Medulla oblongata (tissue), 1 donor: ENCODE results near the gene VWA3A.
"Not testable (repeated sequence)": the region's sequence is repeated elsewhere in the genome, so short reads cannot be mapped to it uniquely, and the experiment has no call there.

Experiments
- DNase-seq: peaks from one replicate; pipeline ENCODE4 v3.0.0-alpha.2; 2015; ENCODE audit errors: extremely low spot score

Gene VWA3A

DNA sequence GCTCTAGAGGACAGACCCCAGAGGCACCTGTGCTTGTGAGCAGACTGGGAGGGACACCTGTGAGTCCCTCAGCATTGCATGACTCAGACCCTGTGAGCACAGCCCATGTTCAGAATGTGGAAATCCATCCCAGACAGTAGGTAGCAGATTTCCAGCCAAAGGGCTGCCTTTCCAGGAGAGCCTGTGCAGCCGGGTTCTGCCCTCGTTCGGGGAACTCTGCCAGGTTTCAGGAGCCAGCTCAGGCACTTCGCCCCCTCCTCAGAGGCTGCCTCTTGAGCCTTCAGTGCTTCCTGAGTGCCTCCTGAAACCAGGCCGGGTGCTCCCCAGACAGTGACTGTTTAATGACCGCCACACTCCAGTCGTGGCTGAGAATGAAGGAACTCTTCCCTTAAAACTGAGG, 46.7 kb downstream of the VWA3A start:
- no peak for DNase-seq

DNA sequence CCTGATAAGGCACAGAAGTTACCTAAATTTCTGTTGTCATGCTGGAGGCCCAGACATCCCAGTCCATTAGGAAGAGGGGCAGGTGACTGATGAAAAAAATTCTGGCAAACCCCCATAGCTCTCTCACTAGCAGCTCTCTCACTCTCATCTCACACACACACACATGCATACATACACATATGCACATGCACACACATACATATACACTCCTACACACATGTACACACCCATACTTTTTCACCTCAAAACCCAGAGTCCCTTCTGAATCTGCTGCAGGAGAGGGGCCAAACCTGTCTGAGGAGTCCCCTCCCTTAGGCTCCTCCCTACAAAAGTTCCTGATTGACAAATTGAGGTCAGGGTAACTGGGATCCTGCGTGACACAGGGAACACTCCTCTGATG, 47.4 kb downstream of the VWA3A start:
- DNase-seq, result no peak

DNA sequence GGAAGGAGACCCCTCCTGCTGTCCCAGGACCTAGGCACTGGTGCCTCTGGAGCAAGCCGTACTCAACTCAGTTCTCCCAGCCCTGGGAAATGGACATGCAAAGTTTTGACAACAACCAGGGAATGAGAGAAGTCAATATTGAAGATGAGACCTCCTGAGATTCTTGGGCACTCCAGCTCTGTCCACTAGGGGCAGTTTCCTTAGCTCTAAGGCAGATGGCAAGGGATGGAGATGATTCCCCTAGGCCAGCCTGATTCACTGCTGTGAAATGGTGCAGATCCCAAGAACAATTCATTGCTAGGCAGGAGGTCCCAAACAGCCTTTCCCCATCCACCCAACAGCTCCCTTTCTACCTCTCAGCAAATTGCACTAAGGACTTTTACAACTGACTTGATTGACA, 49.4 kb downstream of the VWA3A start:
- DNase-seq, result no peak

DNA sequence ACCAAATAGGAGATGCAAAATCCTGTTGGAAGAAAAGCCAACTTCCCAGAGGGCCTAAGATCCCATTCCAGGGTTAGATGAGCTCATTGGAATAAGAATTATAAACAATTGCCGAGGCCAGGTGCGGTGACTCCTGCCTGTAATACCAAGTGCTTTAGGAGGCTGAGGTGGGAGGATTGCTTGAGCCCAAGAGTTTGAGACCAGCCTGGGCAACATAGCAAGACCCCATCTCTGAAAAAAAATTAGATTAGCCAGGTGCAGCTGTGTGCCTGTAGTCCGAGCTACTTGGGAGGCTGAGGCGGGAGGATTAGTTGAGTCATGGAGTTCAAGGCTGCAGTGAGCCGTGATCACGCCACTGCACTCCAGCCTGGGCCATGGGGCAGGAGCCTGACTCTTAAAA, 52.2 kb downstream of the VWA3A start:
- DNase-seq, result no peak

DNA sequence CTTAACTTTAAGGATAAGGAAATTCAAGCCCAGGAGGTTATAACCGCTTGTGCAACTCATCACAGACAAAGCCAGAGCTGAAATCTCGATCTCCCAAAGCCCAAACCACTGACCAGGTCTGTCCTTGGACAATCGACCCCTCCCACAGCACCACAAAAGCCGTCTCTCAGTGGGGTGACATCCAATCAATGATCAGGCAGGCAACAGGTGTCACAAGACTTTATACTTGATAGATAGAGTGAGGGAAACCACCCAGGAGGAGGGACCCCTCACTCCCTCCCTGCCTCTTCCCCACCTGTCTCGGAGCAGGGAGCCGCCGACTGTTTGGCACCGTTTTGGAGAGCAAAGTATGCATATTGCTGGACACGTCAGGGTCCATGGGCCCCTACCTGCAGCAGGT, 55.5 kb downstream of the VWA3A start:
- no peak for DNase-seq

DNA sequence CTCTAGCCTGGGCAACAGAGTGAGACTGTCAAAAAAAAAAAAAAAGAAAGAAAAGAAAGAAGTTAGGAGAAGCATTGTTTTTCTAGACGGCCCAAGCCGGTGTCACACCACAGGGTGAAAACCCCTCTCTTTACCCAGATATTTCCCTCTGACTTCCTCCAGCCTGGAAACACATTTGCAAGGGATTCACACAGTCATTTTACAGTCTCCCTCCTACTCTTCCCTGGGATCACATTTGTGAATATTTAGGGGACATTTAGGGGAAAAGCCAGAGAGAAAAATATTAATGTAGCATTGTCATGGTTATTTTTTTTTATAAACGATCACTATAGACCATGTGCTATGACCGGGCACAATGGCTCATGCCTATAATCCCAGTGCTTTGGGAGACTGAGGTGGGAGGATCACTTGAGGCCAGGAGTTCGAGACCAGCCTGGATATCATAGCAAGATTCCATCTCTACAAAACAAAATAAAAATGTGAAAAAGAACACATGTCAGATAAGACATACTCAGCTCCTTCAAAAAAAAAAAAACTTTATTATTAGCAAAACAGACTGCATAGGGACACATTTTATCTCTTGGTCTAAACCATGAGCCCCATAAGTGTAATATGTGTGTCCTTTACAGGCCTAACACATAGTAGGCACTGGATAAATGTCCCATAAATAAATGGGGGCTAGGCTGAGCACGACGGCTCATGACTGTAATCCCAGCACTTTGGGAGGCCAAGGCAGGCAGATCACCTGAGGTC, 59.1 kb downstream of the VWA3A start:
- no peak for DNase-seq

DNA sequence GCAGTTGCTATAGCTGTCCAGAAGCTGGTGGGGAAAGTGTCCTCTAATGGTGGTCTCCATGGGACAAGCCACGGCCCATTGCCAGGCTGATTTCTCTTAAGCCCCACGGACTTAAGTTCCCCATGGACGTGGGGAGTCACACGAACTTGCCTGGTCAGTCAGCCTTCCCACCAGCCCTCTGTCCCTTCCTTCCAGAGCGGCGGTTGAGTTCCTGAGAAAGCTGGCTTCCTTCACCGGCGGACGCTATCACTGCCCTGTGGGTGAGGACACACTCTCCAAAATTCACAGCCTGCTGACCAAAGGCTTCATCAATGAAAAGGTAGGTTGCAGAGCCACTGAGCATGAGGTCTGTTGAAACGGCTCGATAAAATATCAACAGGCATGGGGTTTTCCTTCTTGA, 60.0 kb downstream of the VWA3A start:
- DNase-seq, result no peak

DNA sequence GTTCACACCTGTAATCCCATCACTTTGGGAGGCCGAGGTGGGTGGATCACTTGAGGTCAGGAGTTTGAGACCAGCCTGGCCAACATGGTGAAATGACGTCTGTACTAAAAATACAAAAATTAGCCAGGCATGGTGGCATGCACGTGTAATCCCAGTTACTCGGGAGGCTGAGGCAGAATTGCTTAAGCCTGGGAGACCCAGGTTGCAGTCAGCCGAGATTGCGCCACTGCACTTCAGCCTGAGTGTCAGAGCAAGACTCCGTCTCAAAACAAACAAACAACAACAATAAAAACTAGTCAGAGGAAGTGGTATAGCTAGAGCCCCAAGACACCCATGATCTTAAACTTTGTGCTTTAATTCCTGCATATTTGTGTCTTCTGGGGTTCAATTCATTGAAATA, 60.7 kb downstream of the VWA3A start:
- DNase-seq, result not testable (repeated sequence)

DNA sequence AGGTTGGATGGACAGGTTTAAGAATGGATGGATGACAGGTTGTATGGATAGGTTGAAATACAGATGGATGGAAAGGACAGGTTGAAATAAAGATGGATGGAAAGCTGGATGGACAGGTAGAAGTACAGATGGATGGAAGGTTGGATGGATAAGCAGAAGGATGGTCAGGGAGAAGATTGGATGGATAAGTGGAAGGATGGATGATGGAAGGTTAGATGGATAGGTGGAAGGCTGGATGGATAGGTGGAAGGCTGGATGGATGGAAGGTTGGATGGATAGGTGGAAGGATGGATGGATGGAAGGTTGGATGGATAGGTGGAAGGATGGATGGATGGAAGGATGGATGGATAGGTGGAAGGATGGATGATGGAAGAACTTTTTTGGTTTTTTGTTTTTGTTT, 69.1 kb downstream of the VWA3A start:
- no peak for DNase-seq

DNA sequence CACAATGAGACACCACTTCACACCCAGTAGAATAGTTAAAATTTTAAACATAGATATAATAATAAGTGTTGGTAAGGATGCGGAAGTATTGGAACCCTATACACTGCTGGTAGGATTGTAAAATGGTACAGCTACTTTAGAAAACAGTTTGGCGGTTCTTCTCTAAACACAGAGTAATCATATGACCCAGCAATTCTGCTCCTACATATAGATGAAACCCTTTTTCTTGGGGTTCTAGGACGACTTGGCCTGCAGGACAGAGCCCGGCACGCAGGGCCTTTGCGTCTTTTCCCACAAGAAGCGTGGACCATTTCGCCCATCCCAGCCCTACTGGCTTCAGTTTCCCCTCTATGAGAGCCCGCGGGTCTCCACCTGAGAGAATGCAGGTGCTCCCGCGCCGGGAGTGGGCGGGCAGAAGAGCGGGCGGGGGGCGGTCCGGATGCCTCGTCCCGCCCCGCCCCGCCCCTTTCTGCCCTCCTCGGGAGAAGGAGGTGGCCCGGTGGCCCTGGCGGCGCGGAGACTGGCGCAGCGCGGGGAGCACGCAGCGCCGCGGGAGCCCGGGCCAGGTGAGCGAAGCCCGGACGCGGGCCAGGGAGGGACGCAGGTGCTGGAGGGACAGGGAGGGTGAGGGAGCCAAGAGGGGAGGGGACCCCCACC, 69.8 kb downstream of the VWA3A start, which contains the start of gene SDR42E2:
TSS of gene SDR42E2 (plus strand) at position 508 of the 657 bp plus-strand sequence. CDS start 3,077 bp downstream, outside the sequence.
- no peak for DNase-seq

DNA sequence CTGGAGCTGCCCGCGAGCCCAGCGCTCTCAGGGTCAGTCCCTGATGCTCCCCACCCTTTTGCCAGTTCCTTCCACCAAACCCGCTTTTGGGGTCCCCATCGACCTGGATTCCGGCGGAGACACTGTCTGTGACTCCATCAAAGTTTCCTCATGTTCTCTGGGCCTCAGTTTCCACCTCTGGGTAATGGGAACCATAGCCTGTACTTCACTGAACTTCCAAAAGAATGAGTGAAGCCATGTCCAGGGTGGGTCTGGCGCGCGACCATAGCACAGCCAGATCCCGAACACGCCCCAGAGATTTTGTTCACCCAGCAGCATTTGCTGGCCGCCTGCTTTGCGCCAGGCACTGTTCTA, 70.3 kb downstream of the VWA3A start:
- DNase-seq, result no peak

DNA sequence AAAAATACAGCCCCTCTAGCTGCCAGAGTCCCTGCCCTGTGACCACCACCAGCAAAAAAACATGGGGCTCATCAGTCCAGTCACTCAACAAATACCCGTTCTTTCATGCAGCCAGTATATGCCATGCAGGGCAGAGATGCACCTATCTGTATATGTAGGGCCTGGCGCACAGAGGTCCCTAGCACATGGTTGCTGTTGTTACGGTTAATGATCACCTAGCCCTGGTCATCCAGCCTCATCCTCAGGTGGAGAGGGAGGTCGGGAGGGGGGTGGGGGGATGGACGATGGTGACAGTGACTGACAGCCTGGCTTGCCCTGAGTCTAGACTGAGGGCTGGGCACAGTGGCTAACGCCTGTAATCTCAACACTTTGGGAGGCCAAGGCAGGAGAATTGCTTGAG, 71.5 kb downstream of the VWA3A start:
- no peak for DNase-seq

DNA sequence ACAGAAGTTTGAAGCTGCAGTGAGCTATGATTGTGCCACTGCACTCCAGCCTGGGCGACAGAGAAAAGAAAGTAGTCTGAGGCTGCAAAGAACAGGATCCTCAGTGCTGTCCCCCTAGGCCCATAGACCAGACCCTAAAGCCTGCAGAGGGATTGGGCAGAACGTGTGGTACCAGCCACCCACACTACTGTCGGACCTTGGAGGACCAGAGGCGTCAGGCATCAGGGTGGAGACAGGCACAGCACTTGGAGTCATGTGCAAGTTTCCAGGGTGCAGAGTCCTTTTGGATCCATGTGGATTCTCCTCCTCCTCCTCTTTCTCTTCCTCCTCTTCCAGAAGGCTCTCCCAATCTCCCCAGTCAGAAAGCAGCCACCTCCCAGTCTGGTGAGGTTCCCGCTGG, 72.1 kb downstream of the VWA3A start:
- DNase-seq, result no peak

DNA sequence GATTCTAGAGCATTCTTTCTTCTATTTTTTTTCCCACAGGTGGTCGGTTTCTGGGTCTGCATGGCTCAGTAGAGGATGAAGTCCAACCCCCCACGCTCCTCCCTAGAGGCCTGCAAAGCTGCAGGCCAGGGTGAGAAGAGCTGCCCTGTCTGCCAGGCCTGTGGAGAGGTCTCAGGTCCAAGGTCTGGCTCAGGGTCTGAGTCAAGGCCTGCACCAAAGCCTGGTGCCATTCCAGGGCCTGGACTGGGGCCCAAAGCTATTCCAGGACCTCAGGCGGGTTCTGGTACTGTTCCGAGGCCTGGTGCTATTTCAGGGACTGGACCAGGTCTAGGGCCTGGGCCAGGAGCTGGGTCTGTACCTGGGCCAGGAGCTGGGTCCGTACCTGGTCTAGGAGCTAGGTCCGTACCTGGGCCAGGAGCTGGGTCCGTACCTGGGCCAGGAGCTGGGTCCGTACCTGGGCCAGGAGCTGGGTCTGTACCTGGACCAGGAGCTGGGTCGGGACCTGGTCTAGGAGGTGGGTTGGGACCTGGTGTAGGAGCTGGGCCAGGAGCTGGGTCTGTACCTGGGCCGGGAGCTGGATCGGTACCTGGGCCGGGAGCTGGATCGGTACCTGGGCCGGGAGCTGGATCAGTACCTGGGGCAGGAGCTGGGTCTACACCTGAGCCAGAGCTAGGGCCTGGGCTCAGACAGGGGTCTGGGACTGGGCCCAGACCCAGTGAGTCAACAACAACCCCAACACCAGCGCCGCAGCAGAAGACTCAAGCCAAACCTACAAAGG, 73.4 kb downstream of the VWA3A start:
- no peak for DNase-seq

DNA sequence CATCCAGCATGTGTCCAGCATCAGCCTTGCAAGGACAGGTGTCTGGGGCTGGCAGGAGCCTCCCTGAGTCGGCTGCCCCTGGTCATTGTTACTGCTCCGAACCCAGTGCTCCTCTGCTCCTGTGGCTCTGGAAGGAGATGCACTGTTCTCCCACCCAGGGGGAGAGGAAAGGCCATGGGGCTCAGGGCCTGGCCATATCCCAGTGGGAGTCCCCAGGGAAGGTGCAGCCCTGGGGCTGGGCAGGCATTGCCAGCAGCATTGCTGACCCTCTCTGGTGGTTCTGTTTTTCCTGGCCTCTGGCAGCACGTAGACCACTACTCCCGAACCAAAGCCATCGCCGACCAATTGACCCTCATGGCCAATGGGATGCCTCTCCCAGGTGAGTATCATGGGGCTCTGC, 79.6 kb downstream of the VWA3A start:
- no peak for DNase-seq

DNA sequence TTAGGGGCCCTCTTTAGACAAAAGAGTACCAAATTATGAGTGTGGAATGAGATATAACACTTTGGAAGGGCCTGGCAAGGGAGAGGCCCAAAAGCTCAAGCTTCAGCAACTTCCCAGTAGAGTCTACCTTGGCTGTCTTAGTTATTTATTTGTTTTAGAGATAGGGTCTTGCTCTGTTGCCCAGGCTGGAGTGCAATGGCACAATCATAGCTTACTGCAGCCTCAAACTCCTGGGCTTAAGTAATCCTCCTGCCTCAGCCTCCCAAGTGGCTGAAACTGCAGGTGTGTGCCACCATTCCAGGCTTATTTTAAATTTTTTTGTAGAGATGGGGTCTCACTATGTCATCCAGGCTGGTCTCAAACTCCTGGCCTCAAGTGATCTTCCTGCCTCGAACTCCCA, 80.3 kb downstream of the VWA3A start:
- DNase-seq, result not testable (repeated sequence)

DNA sequence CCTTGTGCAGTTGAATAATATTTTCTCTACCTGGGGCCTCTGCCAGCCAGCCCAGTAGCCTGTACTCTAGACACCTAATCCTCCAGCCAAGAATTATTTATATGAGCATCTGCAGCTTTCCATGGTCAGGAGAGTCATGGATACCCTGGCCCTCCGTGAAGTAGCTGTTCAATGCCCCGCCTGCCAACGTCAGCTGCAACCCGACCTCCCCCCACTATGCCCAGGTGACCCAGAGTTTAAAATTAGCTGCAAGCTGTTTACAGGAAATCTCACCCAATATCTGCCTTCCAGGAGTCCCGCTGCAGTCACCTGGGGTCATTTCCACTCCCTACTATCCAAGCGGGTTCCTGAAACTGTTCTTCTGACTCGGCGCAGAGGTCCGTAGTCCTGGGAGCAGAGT, 82.3 kb downstream of the VWA3A start:
- no peak for DNase-seq

DNA sequence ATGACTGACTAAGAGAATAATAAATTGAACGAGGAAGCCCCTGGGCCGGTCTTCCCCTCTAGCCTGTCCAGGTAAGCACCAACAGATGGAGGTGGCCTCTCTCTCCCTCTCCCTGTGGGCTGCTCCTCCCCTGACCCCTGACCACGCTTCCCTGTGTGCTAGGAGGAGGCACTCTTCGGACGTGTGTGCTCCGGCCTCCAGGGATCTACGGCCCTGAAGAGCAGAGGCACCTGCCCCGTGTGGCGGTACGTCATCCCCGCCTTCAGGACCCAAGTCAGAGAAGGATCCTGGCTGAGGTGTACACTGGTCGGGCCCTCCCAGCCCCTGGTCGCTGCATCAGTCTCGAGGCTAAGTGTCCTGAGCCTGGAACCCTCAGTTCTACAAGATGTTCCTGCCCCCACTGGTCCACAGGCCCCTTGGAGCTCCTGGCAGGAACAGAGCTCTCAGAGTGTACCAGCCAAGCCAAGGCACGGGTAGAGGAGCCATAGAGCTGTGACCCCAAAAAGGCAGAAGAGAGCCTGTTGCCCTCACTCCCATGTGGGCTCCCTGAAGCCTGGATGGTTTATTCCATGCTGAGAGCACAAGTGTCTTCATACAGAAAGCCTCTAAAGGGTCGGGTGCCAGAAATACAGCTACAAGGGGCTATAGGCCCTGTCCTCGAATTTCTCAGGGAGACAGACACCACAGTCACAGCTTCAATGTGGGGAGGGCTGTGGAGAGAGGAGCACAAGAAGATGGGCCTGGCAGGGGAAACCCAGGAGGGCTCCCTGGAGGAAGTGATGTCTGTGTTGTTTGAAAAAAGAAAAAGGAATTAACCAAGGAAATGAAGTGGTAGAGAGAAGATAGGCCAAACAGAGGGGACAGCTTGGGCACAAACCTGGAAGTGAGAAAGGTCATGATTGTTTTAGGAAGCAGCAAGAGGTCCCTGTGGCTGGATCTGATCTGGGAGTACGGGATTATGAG, 85.9 kb downstream of the VWA3A start:
- DNase-seq, result no peak

DNA sequence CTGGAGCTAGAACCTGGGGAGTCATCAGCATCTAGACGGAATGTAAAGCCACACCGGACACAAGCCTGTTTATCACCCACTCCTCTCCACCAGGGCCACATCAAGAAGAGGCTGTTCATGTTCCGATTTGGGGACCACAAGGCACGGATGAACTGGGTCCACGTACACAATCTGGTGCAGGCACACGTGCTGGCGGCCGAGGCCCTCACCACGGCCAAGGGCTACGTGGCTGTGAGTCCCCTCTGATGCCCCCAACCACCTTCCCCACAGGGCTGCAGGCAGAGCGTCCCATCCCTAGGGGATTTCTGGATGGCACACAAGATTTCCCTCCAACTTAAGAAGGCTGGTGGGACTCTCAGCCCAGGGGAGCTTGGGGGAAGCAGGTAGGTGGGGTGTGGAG, 89.1 kb downstream of the VWA3A start:
- no peak for DNase-seq

DNA sequence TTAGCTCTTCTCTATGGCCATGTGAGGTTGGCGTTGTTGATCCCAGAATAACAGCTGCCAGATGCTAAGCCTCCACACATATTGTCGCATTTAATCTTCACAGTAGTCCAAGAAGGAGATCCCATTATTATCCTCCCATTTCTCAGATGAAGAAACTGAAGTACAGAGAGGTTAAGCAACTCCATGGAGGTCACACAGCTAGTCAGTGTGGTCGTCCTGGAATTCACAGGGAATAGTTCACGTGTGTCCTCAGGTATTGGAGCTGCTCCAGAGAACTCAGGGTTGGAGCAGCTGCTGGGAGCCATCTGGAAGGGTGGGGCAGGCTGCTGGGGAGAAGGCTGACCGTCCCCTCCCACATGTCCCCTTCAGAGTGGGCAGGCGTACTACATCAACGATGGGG, 89.5 kb downstream of the VWA3A start:
- no peak for DNase-seq

DNA sequence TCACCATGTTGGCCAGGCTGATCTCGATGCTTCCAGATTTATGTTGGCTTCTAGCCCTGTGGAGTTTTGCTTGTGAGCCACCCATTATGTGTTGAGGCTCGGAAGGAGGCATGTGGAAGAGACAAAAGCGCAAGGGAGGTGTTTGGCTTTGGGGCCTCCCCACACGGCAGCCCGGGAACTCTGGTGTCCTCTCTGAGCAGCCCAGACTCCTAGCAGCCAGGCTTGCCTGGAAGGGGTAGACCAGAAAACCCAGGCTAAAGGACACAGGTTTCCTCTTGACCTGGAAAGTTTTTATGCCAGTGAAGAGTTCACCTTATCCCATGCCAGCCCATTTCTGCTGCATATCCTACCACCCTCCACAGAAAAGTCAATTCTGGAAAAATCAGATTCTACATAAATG, 91.0 kb downstream of the VWA3A start:
- DNase-seq, result no peak
